Small intestine (tissue), 7 donors: ENCODE measurements around the gene CERK. TPM values are rescaled to one million over a fixed set of nuclear protein-coding genes. Genes with fewer than 3 reads are reported as not detected.

Source experiments
- DNase-seq, 2 donors: peaks; one replicate each; pipeline versions ENCODE4 v3.0.0 to v3.0.0-alpha.2; 2013
- FAIRE-seq: peaks from 2 replicates; lab custom pipeline; 2012; peaks lifted over from hg19 to GRCh38; lab: Jason Lieb, UNC
- H3K27ac ChIP-seq, 3 donors: one replicate each; pipeline ENCODE4 v1.5.1; 2013; ENCODE audit warnings: low read length in 2 of 3, mild to moderate bottlenecking in 2 of 3, control low read depth in 1 of 3, inconsistent platforms in 1 of 3, low read depth in 1 of 3, moderate library complexity in 1 of 3
- H3K27me3 ChIP-seq, 3 donors: one replicate each; pipeline ENCODE4 v1.6.1; 2013; ENCODE audit warnings: low read length in 3 of 3, inconsistent platforms in 1 of 3; ENCODE audit not compliant: control insufficient read depth in 3 of 3, insufficient read depth in 3 of 3
- H3K36me3 ChIP-seq, 3 donors: one replicate each; pipeline ENCODE4 v1.6.1; 2013; ENCODE audit warnings: low read length in 3 of 3, inconsistent platforms in 1 of 3, low read depth in 1 of 3, mild to moderate bottlenecking in 1 of 3, moderate library complexity in 1 of 3; ENCODE audit not compliant: control insufficient read depth in 3 of 3, insufficient read depth in 2 of 3
- H3K4me1 ChIP-seq, 3 donors: one replicate each; pipeline ENCODE4 v1.6.1; 2013; ENCODE audit warnings: low read length in 2 of 3, inconsistent platforms in 1 of 3, low read depth in 1 of 3, mild to moderate bottlenecking in 1 of 3, moderate library complexity in 1 of 3; ENCODE audit not compliant: control insufficient read depth in 3 of 3, insufficient read depth in 2 of 3
- H3K4me3 ChIP-seq, 3 donors: one replicate each; pipeline ENCODE4 v1.5.1; 2013; ENCODE audit warnings: low read length in 3 of 3, control low read depth in 1 of 3, inconsistent platforms in 1 of 3, low read depth in 1 of 3, mild to moderate bottlenecking in 1 of 3, moderate library complexity in 1 of 3
- H3K9me3 ChIP-seq, 2 donors: one replicate each; pipeline ENCODE4 v1.6.1; 2013; ENCODE audit warnings: low read depth in 1 of 2, low read length in 1 of 2; ENCODE audit not compliant: control insufficient read depth in 2 of 2, insufficient read depth in 1 of 2
- WGBS, 3 donors: extraction: QIAGEN DNeasy Blood & Tissue Kit; methylation state at CpG; one replicate each; pipeline ENCODE4 v1.1.7; 2013; 5-methylcytosine and 5-hydroxymethylcytosine counted together
- polyA plus RNA-seq, 4 donors: library from polyadenylated mRNA; stranded (reverse) in 3 of 4; unstranded in 1 of 4; fragments of 200-250 nt in 3 of 4; fragments of 120-200 nt in 1 of 4; gene quantifications; one replicate each; pipeline versions ENCODE4 v1.2.1 to v1.2.3, GENCODE V29; 2013
- donor health status: healthy with polysubstance abuse.
- donor health status: control.
- donor health status: control.
- donor health status: Bipolar disorder and iron deficiency.
- donor health status: healthy.

CERK gene
- polyA plus RNA-seq, 4 donors: 43.7 to 84.7 (median 59.7) TPM

- peak; percentile 89 to 96 for DNase-seq
- Histone ChIP-seq H3K4me1 (peaks cover 2 to 57% (median 8%) of the 10 kb centered on the region in 3 donors), H3K36me3 (peaks cover 0 to 13% (median 0%) of the 10 kb centered on the region in 3 donors), H3K27me3 (no peaks in the 10 kb centered on the region), H3K4me3 (no peak overlapping the region), H3K9me3 (peaks cover 0 to 3% of the 10 kb centered on the region in 2 donors), H3K27ac (peak overlapping the region; percentile 45 to 84 (median 79))
- no peak for FAIRE-seq
- WGBS, 3 donors: 51 to 79% (median 69%) methylated on average over 6 of the region's 6 CpGs
Measured at GRCh38 chr22:46744581-46744980, 6.5 kb upstream of the CERK start.

GRCh38 chr22:46742576-46743221, 4.6 kb upstream of the CERK start:
- DNase-seq: peak; percentile 90 to 94
- no peak for FAIRE-seq
- H3K4me3 ChIP-seq: no peak overlapping the region
- H3K27me3 ChIP-seq: no peaks in the 10 kb centered on the region
- WGBS, 3 donors: 24 to 61% (median 38%) methylated on average over 6 of the region's 6 CpGs
- peaks cover 4 to 54% (median 8%) of the 10 kb centered on the region in 3 donors for H3K4me1 ChIP-seq
- peak overlapping the region; percentile 74 to 94 (median 83) for H3K27ac ChIP-seq
- H3K36me3 ChIP-seq: peaks cover 0 to 13% (median 0%) of the 10 kb centered on the region in 3 donors
- peaks cover 0 to 3% of the 10 kb centered on the region in 2 donors for H3K9me3 ChIP-seq

- H3K4me3 ChIP-seq: no peak overlapping the region
- peaks cover 0 to 3% of the 10 kb centered on the region in 2 donors for H3K9me3 ChIP-seq
- DNase-seq (no peak), FAIRE-seq (no peak)
- H3K36me3 ChIP-seq: peaks cover 0 to 13% (median 0%) of the 10 kb centered on the region in 3 donors
- H3K4me1 ChIP-seq: peaks cover 4 to 54% (median 8%) of the 10 kb centered on the region in 3 donors
- no peaks in the 10 kb centered on the region for H3K27me3 ChIP-seq
- H3K27ac ChIP-seq: peak overlapping the region; percentile 64 to 94 (median 67)
- WGBS, 3 donors: 79 to 82% (median 80%) methylated on average over 6 of the region's 6 CpGs
Measured at GRCh38 chr22:46741974-46742519, 4.0 kb upstream of the CERK start.

GRCh38 chr22:46740910-46741780, 3.1 kb upstream of the CERK start:
- H3K9me3 ChIP-seq: peaks cover 0 to 3% of the 10 kb centered on the region in 2 donors
- peak overlapping the region in 1 of 3 donors; percentile 94 for H3K27ac ChIP-seq
- FAIRE-seq (no peak), DNase-seq (peak in 1 of 2 donors; percentile 48)
- peaks cover 0 to 20% (median 0%) of the 10 kb centered on the region in 3 donors for H3K36me3 ChIP-seq
- no peak overlapping the region for H3K4me3 ChIP-seq
- H3K27me3 ChIP-seq: no peaks in the 10 kb centered on the region
- whole genome bisulfite sequencing, 3 donors: 70 to 85% (median 77%) methylated on average over 14 of the region's 14 CpGs
- H3K4me1 ChIP-seq: peaks cover 9 to 62% (median 10%) of the 10 kb centered on the region in 3 donors

GRCh38 chr22:46739094-46739870, 1.2 kb upstream of the CERK start:
- Histone ChIP-seq H3K27ac (peak overlapping the region; percentile 94 to 96 (median 96)), H3K4me1 (peaks cover 11 to 74% (median 19%) of the 10 kb centered on the region in 3 donors), H3K36me3 (peaks cover 0 to 32% (median 0%) of the 10 kb centered on the region in 3 donors), H3K4me3 (peak overlapping the region in 2 of 3 donors; percentile 73 to 96), H3K9me3 (peaks cover 0 to 3% of the 10 kb centered on the region in 2 donors), H3K27me3 (no peaks in the 10 kb centered on the region)
- DNase-seq (peak; percentile 79 to 84), FAIRE-seq (no peak)
- 33 to 63% (median 47%) methylated on average over 20 of the region's 20 CpGs for WGBS, 3 donors

- H3K4me3 ChIP-seq: peak overlapping the region; percentile 73 to 96 (median 90)
- peaks cover 11 to 77% (median 19%) of the 10 kb centered on the region in 3 donors for H3K4me1 ChIP-seq
- no peaks in the 10 kb centered on the region for H3K27me3 ChIP-seq
- peaks cover 0 to 32% (median 0%) of the 10 kb centered on the region in 3 donors for H3K36me3 ChIP-seq
- DNase-seq (no peak), FAIRE-seq (no peak)
- H3K27ac ChIP-seq: peak overlapping the region; percentile 94 to 96 (median 96)
- WGBS, 3 donors: 7 to 11% (median 7%) methylated on average over 18 to 20 of the region's 20 CpGs
- H3K9me3 ChIP-seq: peaks cover 0 to 3% of the 10 kb centered on the region in 2 donors
Measured at GRCh38 chr22:46738647-46739093, 618 bp upstream of the CERK start.

GRCh38 chr22:46737105-46737975, 712 bp downstream of the CERK start:
- DNase-seq (peak in 1 of 2 donors; percentile 77), FAIRE-seq (no peak)
- peaks cover 0 to 36% (median 0%) of the 10 kb centered on the region in 3 donors for H3K36me3 ChIP-seq

More at GRCh38 chr22:46737105-46737975, 712 bp downstream of the CERK start:
- H3K4me1 ChIP-seq: peaks cover 11 to 72% (median 17%) of the 10 kb centered on the region in 3 donors
- peak overlapping the region; percentile 68 to 96 (median 87) for H3K27ac ChIP-seq
- H3K27me3 ChIP-seq: no peaks in the 10 kb centered on the region
- H3K9me3 ChIP-seq: no peaks in the 10 kb centered on the region
- 2 to 3% (median 2%) methylated on average over 40 to 53 of the region's 53 CpGs for WGBS, 3 donors
- peak overlapping the region; percentile 64 to 96 (median 90) for H3K4me3 ChIP-seq
